HG02938 (cell line): ENCODE measurements around the gene CGB7.
"Not testable (repeated sequence)": the region's sequence is repeated elsewhere in the genome, so short reads cannot be mapped to it uniquely, and the experiment has no call there.

Experiments
- ATAC-seq: cut with Tn5 transposase; IDR thresholded peaks from one replicate; pipeline ENCODE4 v1.9.1; 2021; ENCODE audit warnings: mild to moderate bottlenecking, moderate library complexity; ENCODE audit not compliant: unreplicated experiment

Gene CGB7

GRCh38 chr19:49042666-49043065 lies 14.9 kb downstream of the CGB7 start:
- ATAC-seq = not testable (repeated sequence)

GRCh38 chr19:49042177-49042576 lies 15.4 kb downstream of the CGB7 start:
- ATAC-seq = no peak

GRCh38 chr19:49039736-49040135 lies 17.8 kb downstream of the CGB7 start:
- not testable (repeated sequence) for ATAC-seq

GRCh38 chr19:49038557-49039276 lies 18.8 kb downstream of the CGB7 start:
- ATAC-seq = not testable (repeated sequence)

GRCh38 chr19:49038111-49038510 lies 19.4 kb downstream of the CGB7 start:
- not testable (repeated sequence) for ATAC-seq

- ATAC-seq = not testable (repeated sequence)
Measured at GRCh38 chr19:49036815-49037214, 20.7 kb downstream of the CGB7 start, which contains the start of gene CGB1. Gene CGB1, minus strand, starts transcription at chr19:49036895. Its CDS starts 184 bp downstream, at chr19:49036711.

GRCh38 chr19:49031642-49032301 lies 25.8 kb downstream of the CGB7 start, which contains the start of gene CGB2:
Gene CGB2, plus strand, starts transcription at chr19:49031890. Its CDS starts 206 bp downstream, at chr19:49032096.
- ATAC-seq = not testable (repeated sequence)

- not testable (repeated sequence) for ATAC-seq
Measured at GRCh38 chr19:49030323-49030722, 27.2 kb downstream of the CGB7 start.

GRCh38 chr19:49029749-49030148 lies 27.8 kb downstream of the CGB7 start:
- not testable (repeated sequence) for ATAC-seq

- ATAC-seq = not testable (repeated sequence)
Measured at GRCh38 chr19:49028686-49029085, 28.9 kb downstream of the CGB7 start.

- not testable (repeated sequence) for ATAC-seq
Measured at GRCh38 chr19:49025599-49025998, 31.9 kb downstream of the CGB7 start.

GRCh38 chr19:49025088-49025487 lies 32.5 kb downstream of the CGB7 start:
- ATAC-seq = not testable (repeated sequence)

GRCh38 chr19:49024233-49024632 lies 33.3 kb downstream of the CGB7 start, which contains the start of gene CGB3:
Gene CGB3, minus strand, starts transcription at chr19:49024333. Its CDS starts 362 bp downstream, at chr19:49023971.
- not testable (repeated sequence) for ATAC-seq

- ATAC-seq = no peak
Measured at GRCh38 chr19:49022116-49022515, 35.4 kb downstream of the CGB7 start.

- ATAC-seq = no peak
Measured at GRCh38 chr19:49020931-49021895, 36.3 kb downstream of the CGB7 start.

- ATAC-seq = no peak
Measured at GRCh38 chr19:49020342-49020741, 37.2 kb downstream of the CGB7 start.

- ATAC-seq = no peak
Measured at GRCh38 chr19:49019242-49019932, 38.2 kb downstream of the CGB7 start.

GRCh38 chr19:49018388-49019241 lies 38.9 kb downstream of the CGB7 start:
- not testable (repeated sequence) for ATAC-seq

GRCh38 chr19:49017666-49018351 lies 39.7 kb downstream of the CGB7 start:
- no peak for ATAC-seq
